ENCODE data around the gene KCTD5. TPM values are rescaled to one million over a fixed set of nuclear protein-coding genes. Genes with fewer than 3 reads are reported as not detected.
A peak's percentile ranks its signal among the peaks of the same experiment; 100 is the strongest.

The KCTD5 gene
- total RNA-seq, 4 donors from 2014 or later: 23.1 to 85.6 (median 56.4) TPM

DNA sequence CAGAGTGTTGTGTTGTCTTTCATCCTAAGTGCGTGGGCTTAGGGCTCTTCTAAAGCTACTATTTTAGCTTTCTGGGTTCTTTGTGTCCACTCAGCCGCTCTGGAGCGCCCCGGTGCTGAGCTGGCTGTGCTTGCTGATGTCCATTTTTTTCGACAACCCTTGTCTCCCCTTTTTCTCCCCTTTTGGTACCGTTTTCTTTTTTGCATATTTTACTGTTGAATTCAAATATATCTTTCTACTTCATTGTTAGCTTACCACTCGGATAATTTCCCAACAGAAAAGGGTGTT lies 71.4 kb downstream of the KCTD5 start:
- Histone ChIP-seq H3K27ac (peak overlapping the region; percentile 99 to 100 (median 100)), H3K36me3 (peaks cover 0 to 26% (median 2%) of the 10 kb centered on the region in 3 donors), H3K4me1 (peaks cover 0 to 44% (median 20%) of the 10 kb centered on the region in 4 donors), H3K4me3 (peak overlapping the region; percentile 74 to 98 (median 88)), H3K27me3 (no peaks in the 10 kb centered on the region), H3K9me3 (no peaks in the 10 kb centered on the region)
- no peak for TF ChIP-seq POLR2A (IDR thresholded peaks at IDR 0.05)
- TF ChIP-seq, protein P1, sequence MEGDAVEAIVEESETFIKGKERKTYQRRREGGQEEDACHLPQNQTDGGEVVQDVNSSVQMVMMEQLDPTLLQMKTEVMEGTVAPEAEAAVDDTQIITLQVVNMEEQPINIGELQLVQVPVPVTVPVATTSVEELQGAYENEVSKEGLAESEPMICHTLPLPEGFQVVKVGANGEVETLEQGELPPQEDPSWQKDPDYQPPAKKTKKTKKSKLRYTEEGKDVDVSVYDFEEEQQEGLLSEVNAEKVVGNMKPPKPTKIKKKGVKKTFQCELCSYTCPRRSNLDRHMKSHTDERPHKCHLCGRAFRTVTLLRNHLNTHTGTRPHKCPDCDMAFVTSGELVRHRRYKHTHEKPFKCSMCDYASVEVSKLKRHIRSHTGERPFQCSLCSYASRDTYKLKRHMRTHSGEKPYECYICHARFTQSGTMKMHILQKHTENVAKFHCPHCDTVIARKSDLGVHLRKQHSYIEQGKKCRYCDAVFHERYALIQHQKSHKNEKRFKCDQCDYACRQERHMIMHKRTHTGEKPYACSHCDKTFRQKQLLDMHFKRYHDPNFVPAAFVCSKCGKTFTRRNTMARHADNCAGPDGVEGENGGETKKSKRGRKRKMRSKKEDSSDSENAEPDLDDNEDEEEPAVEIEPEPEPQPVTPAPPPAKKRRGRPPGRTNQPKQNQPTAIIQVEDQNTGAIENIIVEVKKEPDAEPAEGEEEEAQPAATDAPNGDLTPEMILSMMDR (IDR thresholded peaks at IDR 0.05): no peak
- DNase-seq: peak in 1 of 3 donors; percentile 34

DNA sequence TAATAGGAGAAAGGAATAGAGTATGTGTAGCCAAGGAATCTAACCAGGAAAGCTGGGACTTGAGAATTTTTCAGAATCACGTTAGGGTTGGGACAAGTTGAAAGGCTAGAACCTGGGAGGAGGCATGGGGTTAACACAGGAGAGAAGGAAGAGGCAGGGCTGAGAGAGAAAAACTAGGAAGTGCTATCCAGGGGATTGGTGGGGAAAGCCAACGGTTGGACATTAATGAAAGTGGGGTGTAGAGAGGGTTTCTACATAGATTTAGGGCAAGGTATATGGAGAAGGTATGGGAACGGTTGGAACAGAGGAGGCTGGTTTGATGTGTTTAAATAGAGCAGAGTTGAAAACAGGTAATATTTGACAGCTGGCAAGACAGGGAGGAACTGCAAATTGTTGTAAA lies 72.8 kb downstream of the KCTD5 start:
- Histone ChIP-seq H3K9me3 (no peaks in the 10 kb centered on the region), H3K4me3 (peak overlapping the region in 3 of 4 donors; percentile 2 to 92 (median 3)), H3K4me1 (peaks cover 0 to 46% (median 20%) of the 10 kb centered on the region in 4 donors), H3K27me3 (no peaks in the 10 kb centered on the region), H3K27ac (no peak overlapping the region), H3K36me3 (peaks cover 0 to 41% (median 2%) of the 10 kb centered on the region in 3 donors)
- TF ChIP-seq, protein P1 (IDR thresholded peaks at IDR 0.05): no peak
- TF ChIP-seq POLR2A (IDR thresholded peaks at IDR 0.05): no peak
- DNase-seq: no peak

DNA sequence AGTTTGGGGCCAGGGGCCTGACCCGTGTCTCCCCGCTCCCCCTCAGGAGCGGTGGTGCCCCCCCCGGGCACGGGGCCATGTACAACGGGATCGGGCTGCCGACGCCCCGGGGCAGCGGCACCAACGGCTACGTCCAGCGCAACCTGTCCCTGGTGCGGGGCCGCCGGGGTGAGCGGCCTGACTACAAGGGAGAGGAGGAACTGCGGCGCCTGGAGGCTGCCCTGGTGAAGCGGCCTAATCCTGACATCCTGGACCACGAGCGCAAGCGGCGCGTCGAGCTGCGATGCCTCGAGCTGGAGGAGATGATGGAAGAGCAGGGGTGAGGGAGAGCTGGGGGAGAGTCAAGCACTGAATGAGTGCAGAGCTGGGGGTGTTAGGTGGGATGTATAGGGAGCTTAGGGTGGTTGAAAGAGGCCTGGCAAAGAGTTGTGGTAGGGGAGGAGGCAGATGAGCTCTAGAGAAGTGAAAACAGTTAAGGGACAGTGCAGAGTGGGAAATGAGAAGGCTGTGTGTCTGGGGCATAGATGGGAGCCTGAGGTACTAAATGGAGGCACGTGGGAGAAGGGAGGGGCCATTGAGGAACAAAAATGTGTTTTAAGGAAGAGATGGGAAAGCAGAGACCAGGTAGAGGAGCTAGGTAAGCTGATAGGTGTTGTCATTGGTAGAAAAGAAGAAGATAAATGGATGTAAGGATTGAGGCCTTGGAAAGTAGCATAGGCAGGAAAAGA lies 74.1 kb downstream of the KCTD5 start:
- Histone ChIP-seq H3K9me3 (no peaks in the 10 kb centered on the region), H3K27ac (no peak overlapping the region), H3K4me3 (no peak overlapping the region), H3K4me1 (peaks cover 0 to 53% (median 20%) of the 10 kb centered on the region in 4 donors), H3K36me3 (peaks cover 0 to 54% (median 2%) of the 10 kb centered on the region in 3 donors), H3K27me3 (no peaks in the 10 kb centered on the region)
- peak in 1 of 3 donors; percentile 49 for DNase-seq
- TF ChIP-seq, protein P1 (IDR thresholded peaks at IDR 0.05): no peak
- TF ChIP-seq POLR2A (IDR thresholded peaks at IDR 0.05): no peak

DNA sequence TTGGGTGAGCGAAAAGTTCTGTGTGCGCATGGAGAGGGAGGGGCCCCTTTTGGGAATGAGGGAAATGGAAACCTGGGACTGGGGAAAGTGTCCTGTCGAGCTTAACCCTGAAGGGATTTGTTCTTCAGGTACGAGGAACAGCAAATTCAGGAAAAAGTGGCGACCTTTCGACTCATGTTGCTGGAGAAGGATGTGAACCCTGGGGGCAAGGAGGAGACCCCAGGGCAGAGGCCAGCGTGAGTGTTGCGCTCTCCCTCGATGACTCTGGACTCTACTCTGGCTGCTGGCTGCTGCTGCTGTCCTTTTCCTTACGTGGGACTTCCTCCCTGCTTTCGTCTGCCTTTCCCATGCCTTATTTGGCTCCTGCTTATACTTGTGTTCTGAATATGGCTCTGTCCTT lies 75.0 kb downstream of the KCTD5 start:
- Histone ChIP-seq H3K27me3 (no peaks in the 10 kb centered on the region), H3K4me3 (no peak overlapping the region), H3K27ac (no peak overlapping the region), H3K4me1 (peaks cover 0 to 47% (median 20%) of the 10 kb centered on the region in 4 donors), H3K36me3 (peaks cover 0 to 63% (median 2%) of the 10 kb centered on the region in 3 donors), H3K9me3 (no peaks in the 10 kb centered on the region)
- peak in 1 of 3 donors; percentile 34 for DNase-seq
- TF ChIP-seq, protein P1 (IDR thresholded peaks at IDR 0.05): no peak
- no peak for TF ChIP-seq POLR2A (IDR thresholded peaks at IDR 0.05)

Other genes with a start within 250 kb of the KCTD5 start
- 10 to 100 TPM in 1 of 4 donors, 1 to 10 TPM in 3; 1.4 to 13.2 (median 3.7) TPM for gene TEDC2, start 222.4 kb upstream of the KCTD5 start, total RNA-seq
- gene NTN3, start 211.2 kb upstream of the KCTD5 start, total RNA-seq: not detected
- 10 to 100 TPM in 3 of 4 donors, 1 to 10 TPM in 1; 5.6 to 16.2 (median 13.6) TPM for gene TBC1D24, start 207.4 kb upstream of the KCTD5 start, total RNA-seq
- 100 to 1,000 TPM in 2 of 4 donors, 10 to 100 TPM in 2; 27.2 to 116 (median 101) TPM for gene ATP6V0C, start 168.6 kb upstream of the KCTD5 start, total RNA-seq
- 100 to 1,000 TPM in 1 of 4 donors, 10 to 100 TPM in 3; 56.0 to 173 (median 83.8) TPM for gene AMDHD2, start 162.2 kb upstream of the KCTD5 start, total RNA-seq
- gene CEMP1, start 151.1 kb upstream of the KCTD5 start, total RNA-seq: 10 to 100 TPM in 1 of 4 donors, 1 to 10 TPM in 1, not detected in 2; 9.4 to 11.4 TPM
- 100 to 1,000 TPM in 1 of 4 donors, 10 to 100 TPM in 3; 38.8 to 128 (median 85.1) TPM for gene PDPK1, start 144.5 kb upstream of the KCTD5 start, total RNA-seq
- gene PRSS27, start 37.7 kb downstream of the KCTD5 start, total RNA-seq: 1 to 10 TPM in 2 of 4 donors, not detected in 2; 1.2 TPM
- 1,000 to 10,000 TPM in 3 of 4 donors, 100 to 1,000 TPM in 1; 683 to 3,742 (median 1,673) TPM for gene SRRM2, start 70.1 kb downstream of the KCTD5 start, total RNA-seq
- gene ELOB, start 94.8 kb downstream of the KCTD5 start, total RNA-seq: 100 to 1,000 TPM in 3 of 4 donors, 10 to 100 TPM in 1; 66.8 to 243 (median 220) TPM
- not detected for gene PRSS33, start 105.0 kb downstream of the KCTD5 start, total RNA-seq
- not detected for gene PRSS41, start 115.9 kb downstream of the KCTD5 start, total RNA-seq
- under 1 TPM in 1 of 4 donors, not detected in 3; 0.88 TPM for gene PRSS21, start 134.7 kb downstream of the KCTD5 start, total RNA-seq
- 10 to 100 TPM in 1 of 4 donors, 1 to 10 TPM in 3; 2.5 to 13.0 (median 5.5) TPM for gene ZG16B, start 147.8 kb downstream of the KCTD5 start, total RNA-seq
- gene PRSS22, start 175.6 kb downstream of the KCTD5 start, total RNA-seq: 1 to 10 TPM in 3 of 4 donors, not detected in 1; 1.4 to 1.9 (median 1.8) TPM
- 10 to 100 TPM; 40.8 to 61.3 (median 53.1) TPM for gene FLYWCH2, start 200.7 kb downstream of the KCTD5 start, total RNA-seq
- gene FLYWCH1, start 229.4 kb downstream of the KCTD5 start, total RNA-seq: 10 to 100 TPM; 30.1 to 67.4 (median 46.8) TPM